Spleen (tissue), 13 donors: ENCODE data around the gene SMC6. TPM values are rescaled to one million over a fixed set of nuclear protein-coding genes. Genes with fewer than 3 reads are reported as not detected.
A peak's percentile ranks its signal among the peaks of the same experiment; 100 is the strongest.

Experiments
- DNase-seq: peaks from one replicate; pipeline ENCODE4 v3.0.0-alpha.2; 2020
- H3K27ac ChIP-seq, 8 donors: fragments of 200-600 bp; sonication (generic) in 7 of 8; 1 replicate in 4 of 8; 2 replicates in 4 of 8; pipeline versions ENCODE4 v1.5.0 to v1.8.0; 2016 to 2021; ENCODE audit warnings: inconsistent platforms in 4 of 8, mild to moderate bottlenecking in 4 of 8, moderate library complexity in 1 of 8
- H3K27me3 ChIP-seq, 7 donors: fragments of 200-600 bp; sonication (generic) in 6 of 7; replicated peaks in 1 of 7; 1 replicate in 4 of 7; 2 replicates in 3 of 7; pipeline versions ENCODE4 v1.5.0 to v1.8.0; 2016 to 2021; ENCODE audit warnings: inconsistent platforms in 3 of 7, mild to moderate bottlenecking in 1 of 7
- H3K36me3 ChIP-seq, 6 donors: fragments of 200-600 bp; sonication (generic) in 5 of 6; 1 replicate in 4 of 6; 2 replicates in 2 of 6; pipeline versions ENCODE4 v1.5.0 to v1.8.0; 2016 to 2021; ENCODE audit warnings: inconsistent platforms in 2 of 6
- H3K4me1 ChIP-seq, 6 donors: fragments of 200-600 bp; sonication (generic) in 5 of 6; 1 replicate in 3 of 6; 2 replicates in 3 of 6; pipeline versions ENCODE4 v1.5.0 to v1.8.0; 2016 to 2021; ENCODE audit warnings: inconsistent platforms in 3 of 6
- H3K4me3 ChIP-seq, 8 donors: fragments of 200-600 bp; sonication (generic) in 7 of 8; 1 replicate in 4 of 8; 2 replicates in 4 of 8; pipeline versions ENCODE4 v1.5.0 to v1.8.0; 2016 to 2021; ENCODE audit warnings: inconsistent platforms in 4 of 8, mild to moderate bottlenecking in 4 of 8, moderate library complexity in 2 of 8
- H3K9me3 ChIP-seq, 8 donors: fragments of 200-600 bp; sonication (generic) in 7 of 8; 1 replicate in 4 of 8; 2 replicates in 4 of 8; pipeline versions ENCODE4 v1.5.0 to v1.8.0; 2016 to 2021; ENCODE audit warnings: inconsistent platforms in 4 of 8
- POLR2A ChIP-seq, 3 donors: fragments of 450-650 bp; IDR thresholded peaks; one replicate each; pipeline ENCODE4 v1.5.1; 2017; ENCODE audit warnings: antibody characterized with exemption in 3 of 3, mild to moderate bottlenecking in 1 of 3
- POLR2AphosphoS5 ChIP-seq, 3 donors: sonication (generic); formaldehyde crosslinking; IDR thresholded peaks; one replicate each; pipeline ENCODE4 v1.5.1; 2017; ENCODE audit warnings: antibody characterized with exemption in 3 of 3
- WGBS, 5 donors: extraction: QIAGEN DNeasy Blood & Tissue Kit in 3 of 5; methylation state at CpG; one replicate each; pipeline versions ENCODE4 v1.1.5 to v1.1.7; 2013 to 2018; 5-methylcytosine and 5-hydroxymethylcytosine counted together
- intact Hi-C: fragments of 100-400 bp; cut with DNase I; formaldehyde crosslinking; loops from one replicate; pipeline ENCODE4 v1.15.0; 2023; ENCODE audit warnings: low total_unique reads
- long read RNA-seq, 2 donors: transcript quantifications; one replicate each; lab custom pipeline, GENCODE V29; 2026
- polyA plus RNA-seq, 3 donors: library from polyadenylated mRNA; stranded (reverse); fragments of 200-250 nt; gene quantifications; one replicate each; pipeline ENCODE4 v1.2.1, GENCODE V29; 2013
- total RNA-seq, 7 donors: library from RNA; depleted of rRNA in 3 of 7; stranded (reverse); fragments of >200 nt in 3 of 7; fragmentation: NEBNext Ultra II Directional in 4 of 7; extraction: Animal tissue kit (Norgen Biotek cat#: 25700) in 4 of 7; gene quantifications; one replicate each; pipeline versions ENCODE4 v1.1.0 to v1.2.1, GENCODE V29; 2016 to 2021
- TF ChIP-seq, protein P1 (sequence below), 11 experiments: fragments of 200-600 bp in 7 of 11; fragments of 450-650 bp in 4 of 11; sonication (generic) in 4 of 11; IDR thresholded peaks in 8 of 11; conservative IDR thresholded peaks in 3 of 11; 1 replicate in 7 of 11; 2 replicates in 4 of 11; pipeline versions ENCODE4 v1.4.0 to v1.8.0; 2016 to 2021; ENCODE audit warnings: antibody characterized with exemption in 11 of 11, inconsistent platforms in 4 of 11, mild to moderate bottlenecking in 1 of 11
- donor health status: healthy with polysubstance abuse.
- donor health status: DM: no; HTN: no; CAD: no; lungs with moderate emphysema.
- donor health status: DM: no; HTN: no; CAD: no.
- donor health status: Bipolar disorder and iron deficiency.
- donor health status: healthy.
- donor health status: DM: no; HTN: no; CAD: no.
- donor health status: DM: yes; HTN: yes; CAD: no.

Gene SMC6, protein sequence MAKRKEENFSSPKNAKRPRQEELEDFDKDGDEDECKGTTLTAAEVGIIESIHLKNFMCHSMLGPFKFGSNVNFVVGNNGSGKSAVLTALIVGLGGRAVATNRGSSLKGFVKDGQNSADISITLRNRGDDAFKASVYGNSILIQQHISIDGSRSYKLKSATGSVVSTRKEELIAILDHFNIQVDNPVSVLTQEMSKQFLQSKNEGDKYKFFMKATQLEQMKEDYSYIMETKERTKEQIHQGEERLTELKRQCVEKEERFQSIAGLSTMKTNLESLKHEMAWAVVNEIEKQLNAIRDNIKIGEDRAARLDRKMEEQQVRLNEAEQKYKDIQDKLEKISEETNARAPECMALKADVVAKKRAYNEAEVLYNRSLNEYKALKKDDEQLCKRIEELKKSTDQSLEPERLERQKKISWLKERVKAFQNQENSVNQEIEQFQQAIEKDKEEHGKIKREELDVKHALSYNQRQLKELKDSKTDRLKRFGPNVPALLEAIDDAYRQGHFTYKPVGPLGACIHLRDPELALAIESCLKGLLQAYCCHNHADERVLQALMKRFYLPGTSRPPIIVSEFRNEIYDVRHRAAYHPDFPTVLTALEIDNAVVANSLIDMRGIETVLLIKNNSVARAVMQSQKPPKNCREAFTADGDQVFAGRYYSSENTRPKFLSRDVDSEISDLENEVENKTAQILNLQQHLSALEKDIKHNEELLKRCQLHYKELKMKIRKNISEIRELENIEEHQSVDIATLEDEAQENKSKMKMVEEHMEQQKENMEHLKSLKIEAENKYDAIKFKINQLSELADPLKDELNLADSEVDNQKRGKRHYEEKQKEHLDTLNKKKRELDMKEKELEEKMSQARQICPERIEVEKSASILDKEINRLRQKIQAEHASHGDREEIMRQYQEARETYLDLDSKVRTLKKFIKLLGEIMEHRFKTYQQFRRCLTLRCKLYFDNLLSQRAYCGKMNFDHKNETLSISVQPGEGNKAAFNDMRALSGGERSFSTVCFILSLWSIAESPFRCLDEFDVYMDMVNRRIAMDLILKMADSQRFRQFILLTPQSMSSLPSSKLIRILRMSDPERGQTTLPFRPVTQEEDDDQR
- total RNA-seq = 10 to 100 TPM; 24.9 to 44.8 (median 32.8) TPM
- polyA plus RNA-seq = 10 to 100 TPM; 17.6 to 24.8 (median 20.1) TPM
- long read RNA-seq, donor 1, partial matches to known transcripts = 0 of 1 reads
- long read RNA-seq, donor 1, other reads (novel, unspliced or antisense) = 0 of 1 reads
- long read RNA-seq, donor 2, partial matches to known transcripts = 12 of 12 reads
- long read RNA-seq, donor 2, other reads (novel, unspliced or antisense) = 0 of 12 reads

DNA sequence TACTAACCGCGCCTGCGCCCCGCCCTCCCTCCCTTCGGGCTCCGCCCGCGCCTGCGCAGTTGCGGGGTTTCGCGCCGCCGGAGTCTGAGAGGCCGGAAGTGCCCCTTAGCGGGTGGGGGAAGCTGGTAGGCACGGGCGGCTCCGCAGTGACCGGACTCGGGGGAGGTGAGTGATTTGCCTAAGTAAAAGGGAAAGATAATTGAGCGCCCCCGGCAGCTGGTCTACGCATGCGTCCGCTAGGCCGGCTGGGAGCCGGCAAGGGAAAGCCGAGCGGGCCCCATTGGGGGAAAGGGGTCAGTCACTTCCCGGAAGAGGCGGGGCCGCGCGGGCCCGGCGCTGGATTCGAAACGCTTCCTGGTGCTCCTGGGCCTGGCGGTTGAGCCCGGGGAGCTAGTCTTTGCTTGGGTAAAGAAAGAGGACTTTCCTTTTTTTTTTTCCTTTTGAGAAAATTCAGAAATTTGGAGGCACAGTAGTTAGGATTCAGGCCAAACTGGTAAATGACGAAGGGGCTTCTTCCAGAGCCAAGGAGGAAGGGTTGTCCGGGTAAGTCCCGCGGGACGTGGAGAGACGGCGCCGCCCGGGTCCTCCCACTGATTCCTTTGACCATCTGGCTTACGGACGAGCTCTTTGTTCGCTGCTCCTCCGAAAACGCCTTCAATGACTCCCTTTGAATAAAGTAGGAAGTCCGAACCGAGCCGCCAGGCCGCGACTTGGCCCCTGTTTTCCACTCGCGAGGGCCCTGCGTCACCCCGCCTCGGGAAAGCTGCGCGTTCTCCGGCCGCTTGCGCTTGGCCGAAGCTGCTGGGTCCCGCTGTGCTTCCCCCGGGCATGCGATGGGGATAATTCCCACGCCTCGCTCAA is at the start of gene SMC6, which contains the start of gene GEN1:
TSS of gene SMC6 (minus strand) at position 8 of the 861 bp plus-strand sequence. CDS start 7,864 bp downstream, outside the sequence.
TSS of gene GEN1 (plus strand) at position 336 of the 861 bp plus-strand sequence. CDS start 5,806 bp downstream, outside the sequence.
- Histone ChIP-seq H3K4me1 (peaks cover 15 to 89% (median 49%) of the 10 kb centered on the region in 6 donors), H3K27ac (peak within 1 kb of the TSS; percentile 95 to 99 (median 97)), H3K27me3 (no peaks in the 10 kb centered on the region), H3K4me3 (peak within 1 kb of the TSS; percentile 85 to 97 (median 91)), H3K9me3 (no peaks in the 10 kb centered on the region), H3K36me3 (no peaks in the 10 kb centered on the region)
- intact Hi-C loops = no loop called here
- peak in 2 of 3 donors; percentile 54 to 79 for TF ChIP-seq POLR2AphosphoS5 (IDR thresholded peaks at IDR 0.05)
- TF ChIP-seq POLR2A (IDR thresholded peaks at IDR 0.05) = no peak
- TF ChIP-seq, protein P1, sequence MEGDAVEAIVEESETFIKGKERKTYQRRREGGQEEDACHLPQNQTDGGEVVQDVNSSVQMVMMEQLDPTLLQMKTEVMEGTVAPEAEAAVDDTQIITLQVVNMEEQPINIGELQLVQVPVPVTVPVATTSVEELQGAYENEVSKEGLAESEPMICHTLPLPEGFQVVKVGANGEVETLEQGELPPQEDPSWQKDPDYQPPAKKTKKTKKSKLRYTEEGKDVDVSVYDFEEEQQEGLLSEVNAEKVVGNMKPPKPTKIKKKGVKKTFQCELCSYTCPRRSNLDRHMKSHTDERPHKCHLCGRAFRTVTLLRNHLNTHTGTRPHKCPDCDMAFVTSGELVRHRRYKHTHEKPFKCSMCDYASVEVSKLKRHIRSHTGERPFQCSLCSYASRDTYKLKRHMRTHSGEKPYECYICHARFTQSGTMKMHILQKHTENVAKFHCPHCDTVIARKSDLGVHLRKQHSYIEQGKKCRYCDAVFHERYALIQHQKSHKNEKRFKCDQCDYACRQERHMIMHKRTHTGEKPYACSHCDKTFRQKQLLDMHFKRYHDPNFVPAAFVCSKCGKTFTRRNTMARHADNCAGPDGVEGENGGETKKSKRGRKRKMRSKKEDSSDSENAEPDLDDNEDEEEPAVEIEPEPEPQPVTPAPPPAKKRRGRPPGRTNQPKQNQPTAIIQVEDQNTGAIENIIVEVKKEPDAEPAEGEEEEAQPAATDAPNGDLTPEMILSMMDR (IDR thresholded peaks at IDR 0.05 in 8 of 11, conservative IDR thresholded peaks at IDR 0.05 in 3 of 11) = peak in 1 of 11 experiments; percentile 8
- 0 to 1% (median 0%) methylated on average over 68 to 76 of the region's 76 CpGs for WGBS, 5 donors
- DNase-seq = peak; percentile 98

DNA sequence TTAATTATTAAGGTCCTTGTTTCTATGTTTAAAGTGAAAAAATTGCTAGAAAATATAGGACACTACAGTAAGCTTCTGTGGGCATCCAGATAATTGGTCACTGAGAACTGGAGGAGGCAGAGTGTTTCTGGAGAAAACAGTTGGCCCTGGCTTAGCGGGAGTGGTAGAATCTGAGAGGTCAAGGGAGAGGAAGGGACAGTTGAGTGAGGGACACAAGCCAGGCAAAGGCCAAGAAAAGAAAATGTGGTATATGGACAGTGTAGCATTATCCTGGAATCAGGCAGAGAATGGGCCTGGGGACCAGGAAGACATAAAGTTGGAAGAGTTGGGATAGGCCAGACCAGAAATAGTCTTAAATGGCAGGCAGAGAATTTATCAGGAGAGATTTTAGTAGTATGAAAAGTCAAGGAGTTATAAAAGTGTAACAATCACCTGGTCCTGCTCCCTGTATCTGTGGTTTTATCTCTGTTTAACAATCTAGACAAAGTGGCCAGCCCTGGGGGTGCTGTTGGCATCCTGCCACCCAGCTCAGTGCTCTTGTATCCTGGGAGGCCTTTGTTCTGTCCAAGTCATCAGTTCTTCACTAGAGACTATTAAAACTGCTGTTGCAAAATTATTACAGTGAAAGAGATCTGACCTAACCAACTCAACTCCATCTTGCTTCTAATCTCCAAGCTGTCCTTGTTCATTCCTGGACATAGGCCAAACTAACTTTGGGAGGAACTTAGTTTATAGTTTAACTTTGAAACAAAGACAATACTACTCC is 47.3 kb upstream of the SMC6 start:
- no peak overlapping the region for H3K27ac ChIP-seq
- H3K36me3 ChIP-seq = no peaks in the 10 kb centered on the region
- intact Hi-C loops = no loop called here
- no peak for DNase-seq
- no peak overlapping the region for H3K4me3 ChIP-seq
- 78 to 92% (median 83%) methylated on average over 1 of the region's 1 CpG for WGBS, 5 donors
- H3K4me1 ChIP-seq = peaks cover 0 to 34% (median 17%) of the 10 kb centered on the region in 6 donors
- H3K27me3 ChIP-seq = no peaks in the 10 kb centered on the region
- no peaks in the 10 kb centered on the region for H3K9me3 ChIP-seq
- TF ChIP-seq, protein P1 (IDR thresholded peaks at IDR 0.05 in 8 of 11, conservative IDR thresholded peaks at IDR 0.05 in 3 of 11) = no peak
- TF ChIP-seq POLR2A (IDR thresholded peaks at IDR 0.05) (no peak), POLR2AphosphoS5 (IDR thresholded peaks at IDR 0.05) (no peak)

DNA sequence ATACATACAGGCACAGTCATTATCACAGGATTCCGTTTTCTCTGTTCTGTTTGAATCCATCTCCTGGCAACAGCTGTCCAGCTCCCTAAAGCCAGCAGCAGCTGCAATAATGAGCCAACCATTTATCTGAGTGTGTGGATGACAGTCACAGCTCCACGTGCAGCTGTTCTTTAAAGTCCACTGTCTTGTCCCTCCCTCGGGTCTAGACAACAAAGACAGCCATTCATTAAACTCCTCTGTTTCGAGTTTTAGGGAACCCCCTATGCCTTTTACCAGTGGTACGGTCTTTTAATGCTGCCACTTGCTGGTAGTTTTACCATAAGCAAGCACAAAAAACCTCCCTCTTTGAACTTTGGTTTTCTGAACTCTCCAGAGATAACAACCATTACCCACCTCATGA is 46.6 kb upstream of the SMC6 start:
- H3K4me1 ChIP-seq = peaks cover 0 to 27% (median 14%) of the 10 kb centered on the region in 6 donors
- H3K27ac ChIP-seq = no peak overlapping the region
- TF ChIP-seq POLR2AphosphoS5 (IDR thresholded peaks at IDR 0.05) (no peak), POLR2A (IDR thresholded peaks at IDR 0.05) (no peak)
- TF ChIP-seq, protein P1 (IDR thresholded peaks at IDR 0.05 in 8 of 11, conservative IDR thresholded peaks at IDR 0.05 in 3 of 11) = no peak
- no peaks in the 10 kb centered on the region for H3K9me3 ChIP-seq
- H3K36me3 ChIP-seq = no peaks in the 10 kb centered on the region
- DNase-seq = no peak
- H3K4me3 ChIP-seq = no peak overlapping the region
- H3K27me3 ChIP-seq = no peaks in the 10 kb centered on the region
- intact Hi-C loops = no loop called here
- 55 to 76% (median 66%) methylated on average over 5 of the region's 5 CpGs for WGBS, 5 donors
